GM21526 (cell line): ENCODE results near the gene CARMIL1.
A peak's percentile ranks its signal among the peaks of the same experiment; 100 is the strongest.

Source experiments
- ATAC-seq: cut with Tn5 transposase; IDR thresholded peaks from one replicate; pipeline ENCODE4 v1.9.1; 2021; ENCODE audit warnings: moderate library complexity; ENCODE audit not compliant: unreplicated experiment, low FRiP score

Gene CARMIL1

GRCh38 chr6:25278914-25279747 is at the start of gene CARMIL1:
CARMIL1 (plus strand) TSS chr6:25279374; CDS start chr6:25279796, 422 bp downstream.
- ATAC-seq = peak; percentile 67

DNA sequence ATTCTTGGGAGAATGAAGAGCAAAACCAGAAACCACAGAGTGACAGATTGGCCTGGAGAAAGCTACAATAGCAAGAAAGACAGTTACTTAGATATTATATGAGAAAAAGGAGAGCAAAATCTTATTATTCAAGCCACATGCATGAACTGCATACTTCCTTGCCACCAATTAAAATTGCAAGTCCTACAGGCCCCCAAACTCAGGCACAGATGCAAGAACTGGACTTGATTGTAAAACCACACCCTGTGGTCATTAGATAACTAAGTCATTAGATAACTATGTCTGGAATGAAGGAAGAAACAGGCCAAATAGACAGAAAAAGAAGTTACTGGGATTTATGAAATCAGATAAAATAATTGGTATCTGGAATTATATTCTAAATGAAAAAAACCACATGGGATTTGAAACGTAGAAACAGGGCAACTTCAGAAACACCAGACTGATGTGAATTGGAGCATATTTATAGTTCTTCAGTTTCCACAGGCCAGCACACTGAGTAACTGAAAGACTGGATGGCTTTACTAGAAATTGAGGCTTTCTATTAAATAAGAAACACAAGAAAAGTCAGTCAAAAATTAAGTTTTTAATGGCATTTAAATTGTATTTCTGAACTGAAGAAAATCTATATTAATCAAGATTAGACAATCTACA is 49.4 kb upstream of the CARMIL1 start:
- ATAC-seq = no peak

- no peak for ATAC-seq
Observed at GRCh38 chr6:25232479-25232878, 46.7 kb upstream of the CARMIL1 start.

DNA sequence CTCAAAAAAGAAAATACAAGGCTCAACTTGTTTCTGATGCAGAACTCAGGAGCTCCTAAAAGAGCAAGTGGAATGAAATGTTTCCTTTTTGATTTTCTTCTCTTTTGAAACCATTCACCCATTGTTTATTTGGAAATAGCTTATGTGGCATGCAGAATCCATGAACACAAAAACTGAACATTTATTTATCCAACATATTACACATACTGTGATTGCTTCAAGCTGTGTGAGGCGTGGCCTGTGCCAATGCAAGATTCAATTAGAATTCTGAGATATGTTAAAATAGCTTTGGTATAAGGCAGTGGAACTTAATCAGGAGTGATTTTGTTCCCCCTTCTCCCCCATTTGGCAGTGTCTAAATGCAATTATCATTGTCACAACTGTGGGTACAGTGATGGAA is 45.9 kb upstream of the CARMIL1 start:
- no peak for ATAC-seq

DNA sequence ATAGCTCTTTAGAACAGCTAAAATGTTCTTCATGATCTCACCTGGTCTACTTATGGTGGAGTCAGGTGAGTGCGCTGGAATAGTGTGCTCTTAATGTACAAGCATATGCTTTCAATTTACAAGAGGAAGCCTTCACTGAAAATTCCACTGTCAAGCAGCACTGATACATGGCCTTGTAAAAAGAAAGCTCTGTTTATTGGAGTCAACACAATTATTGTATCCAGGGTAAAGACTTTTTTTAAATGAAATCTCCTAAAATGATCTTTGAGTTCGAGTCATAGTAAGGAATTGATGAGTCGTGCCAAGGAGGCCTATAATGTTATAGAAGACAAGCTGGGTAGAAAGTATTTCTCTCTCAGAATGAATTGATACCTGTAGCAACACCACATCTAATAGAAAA is 41.6 kb upstream of the CARMIL1 start:
- no peak for ATAC-seq

DNA sequence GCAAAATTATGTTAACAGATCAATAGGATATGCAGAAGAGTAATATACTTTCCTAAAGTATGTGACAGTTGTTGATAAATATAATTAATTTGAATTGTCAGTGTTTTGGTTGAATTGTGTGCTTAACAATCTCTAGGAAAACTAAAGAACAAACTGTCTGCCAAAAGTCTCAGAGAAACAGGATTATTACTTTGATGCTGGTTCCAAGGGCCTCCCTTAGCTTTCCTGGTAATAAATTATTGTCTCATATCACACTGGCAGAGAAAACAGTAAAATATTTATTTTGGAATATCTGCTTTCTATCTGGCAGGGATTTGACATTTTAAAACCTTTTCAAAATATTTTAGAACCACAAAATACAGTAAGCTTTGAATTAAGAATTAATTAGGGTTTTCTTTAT is 40.1 kb upstream of the CARMIL1 start:
- ATAC-seq = no peak

DNA sequence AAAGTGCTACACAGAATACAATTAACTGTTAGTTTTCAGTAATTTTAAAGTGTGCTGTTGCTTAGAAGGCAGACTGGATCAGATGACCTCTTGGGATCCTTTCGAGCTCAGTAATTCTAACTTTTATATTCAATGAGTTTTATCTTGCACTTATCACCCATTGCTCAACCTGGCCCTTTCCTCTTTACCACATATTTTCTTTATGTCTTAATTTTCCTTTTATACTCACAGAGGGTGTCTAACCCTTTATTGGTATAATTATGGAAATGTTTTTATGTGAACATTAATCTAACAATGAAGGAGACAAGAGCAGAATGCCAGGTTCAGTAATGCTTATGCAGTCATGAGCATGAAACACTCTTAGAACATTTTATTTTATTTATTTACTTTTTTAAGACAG is 39.7 kb upstream of the CARMIL1 start:
- no peak for ATAC-seq

DNA sequence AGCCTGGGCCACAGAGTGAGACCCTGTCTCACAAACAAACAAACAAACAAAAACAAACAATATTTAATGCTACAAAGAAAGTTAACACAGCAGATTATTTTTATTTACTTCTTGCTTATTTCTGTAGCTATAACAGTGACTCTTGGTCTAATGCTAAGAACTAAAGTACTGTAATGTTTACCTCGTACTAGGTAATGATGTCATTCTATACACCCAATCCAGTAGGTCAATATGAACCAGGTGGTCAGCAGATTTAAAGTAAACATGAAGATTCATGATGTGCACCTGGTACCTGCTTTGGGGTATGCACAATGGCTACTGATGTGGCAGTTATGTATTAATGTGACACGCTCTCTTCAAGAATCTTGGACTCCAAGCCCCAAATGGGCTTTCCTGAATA is 36.6 kb upstream of the CARMIL1 start:
- ATAC-seq = no peak

DNA sequence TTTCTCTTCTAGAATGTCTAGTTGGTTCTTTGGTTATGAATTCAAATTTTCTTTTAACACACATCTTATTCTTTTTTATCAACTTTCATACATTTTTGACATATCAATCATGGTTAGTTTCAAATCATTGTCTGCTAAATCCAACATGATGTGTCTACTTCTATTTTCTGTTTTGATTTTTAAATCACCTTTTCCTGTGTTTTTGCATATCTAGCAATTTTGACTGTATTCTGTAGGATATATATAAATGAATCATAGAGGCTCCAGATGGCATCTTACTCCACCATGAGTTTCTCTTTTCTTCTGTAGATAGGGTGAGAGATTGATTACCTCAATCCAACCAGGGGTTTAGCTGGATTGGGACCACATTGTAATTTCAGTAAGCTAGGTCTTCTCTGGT is 34.3 kb upstream of the CARMIL1 start:
- ATAC-seq = no peak

- no peak for ATAC-seq
Observed at GRCh38 chr6:25248123-25248522, 31.1 kb upstream of the CARMIL1 start.

DNA sequence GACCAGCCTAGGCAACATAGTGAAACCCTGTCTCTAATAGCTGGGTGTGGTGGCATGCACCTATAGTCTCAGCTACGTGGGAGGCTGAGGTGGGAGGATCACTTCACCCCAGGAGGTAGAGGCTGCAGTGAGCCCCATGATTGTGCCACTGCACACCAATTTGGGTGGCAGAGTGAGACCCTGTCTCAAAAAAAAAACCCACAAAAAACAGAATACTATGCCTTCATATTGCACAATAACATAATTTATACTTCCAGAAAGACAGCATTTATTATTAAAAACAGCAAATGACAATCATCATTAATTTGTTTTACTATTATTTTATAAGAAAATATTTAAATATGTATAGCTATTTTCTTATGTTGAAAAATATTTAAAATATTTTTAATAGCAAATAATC is 30.0 kb upstream of the CARMIL1 start:
- ATAC-seq = no peak

GRCh38 chr6:25250878-25251277 is 28.3 kb upstream of the CARMIL1 start:
- peak; percentile 70 for ATAC-seq

- ATAC-seq = no peak
Observed at GRCh38 chr6:25251426-25251825, 27.7 kb upstream of the CARMIL1 start.

DNA sequence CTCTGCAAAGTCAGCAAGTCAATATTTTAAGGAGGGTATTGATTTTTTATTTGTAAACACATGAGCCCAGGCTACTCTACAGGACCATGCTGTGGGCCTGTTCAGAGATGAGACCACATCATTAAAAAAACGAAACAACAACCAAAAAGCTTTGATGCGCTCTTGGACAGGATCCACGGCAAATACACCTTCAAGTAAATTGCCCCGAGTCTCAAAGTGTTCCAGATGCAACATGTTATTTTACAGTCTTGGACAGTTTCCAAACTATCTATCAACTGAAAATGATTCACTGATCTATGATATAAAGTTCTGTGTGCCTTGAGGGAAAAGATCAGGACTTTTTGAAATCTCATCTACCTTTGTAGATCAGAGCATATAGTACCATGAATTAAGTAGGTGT is 25.8 kb upstream of the CARMIL1 start:
- no peak for ATAC-seq

- ATAC-seq = no peak
Observed at GRCh38 chr6:25254671-25255070, 24.5 kb upstream of the CARMIL1 start.

DNA sequence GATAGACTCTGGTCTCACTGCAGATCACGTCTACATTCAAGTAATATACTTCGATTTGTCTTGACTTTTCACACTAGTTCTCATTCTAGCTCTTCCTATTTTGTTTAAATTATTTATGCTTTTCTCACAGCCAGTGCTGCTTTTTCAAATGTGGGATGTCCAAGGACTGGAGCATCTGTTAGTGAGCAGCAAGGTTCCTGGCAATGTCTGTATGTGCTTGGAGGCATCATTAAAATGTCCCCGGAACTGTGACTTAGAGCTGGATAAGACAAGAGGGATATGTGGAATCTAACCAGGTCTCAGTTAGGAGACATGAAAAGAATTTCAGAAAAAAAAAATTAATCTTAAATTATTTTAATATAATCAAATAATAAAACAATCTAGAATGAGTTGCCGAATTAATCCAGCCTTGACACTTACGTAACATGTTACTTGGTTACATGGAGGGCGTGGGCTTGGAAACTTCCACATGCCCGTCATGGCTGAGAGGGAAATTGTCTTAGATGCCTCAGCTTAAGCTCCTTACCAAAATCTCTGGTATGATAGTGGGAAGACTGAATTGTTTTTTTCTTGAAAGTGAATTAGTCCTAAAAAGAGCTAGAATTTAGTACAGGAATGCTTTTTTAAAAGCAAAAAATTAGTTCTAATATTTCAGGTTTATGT is 21.4 kb upstream of the CARMIL1 start:
- ATAC-seq = no peak

DNA sequence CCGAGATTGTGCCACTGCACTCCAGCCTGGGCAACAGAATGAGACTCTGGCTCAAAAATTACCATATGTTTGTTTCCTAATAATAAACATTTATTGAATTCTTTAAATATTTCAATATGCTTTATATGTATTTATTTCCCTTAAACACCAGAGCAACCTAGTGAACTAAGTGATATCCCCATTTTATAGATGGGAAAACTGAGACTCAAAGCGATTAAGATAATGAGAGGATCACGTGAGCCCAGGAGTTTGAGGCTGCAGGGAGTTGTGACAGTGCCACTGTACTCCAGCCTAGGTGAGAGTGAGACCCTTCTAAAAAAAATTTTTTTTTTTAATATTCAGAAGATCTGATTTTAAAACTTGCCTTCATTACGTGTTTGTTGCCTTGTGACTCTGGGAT is 19.4 kb upstream of the CARMIL1 start:
- no peak for ATAC-seq

- ATAC-seq = no peak
Observed at GRCh38 chr6:25263657-25264056, 15.5 kb upstream of the CARMIL1 start.

DNA sequence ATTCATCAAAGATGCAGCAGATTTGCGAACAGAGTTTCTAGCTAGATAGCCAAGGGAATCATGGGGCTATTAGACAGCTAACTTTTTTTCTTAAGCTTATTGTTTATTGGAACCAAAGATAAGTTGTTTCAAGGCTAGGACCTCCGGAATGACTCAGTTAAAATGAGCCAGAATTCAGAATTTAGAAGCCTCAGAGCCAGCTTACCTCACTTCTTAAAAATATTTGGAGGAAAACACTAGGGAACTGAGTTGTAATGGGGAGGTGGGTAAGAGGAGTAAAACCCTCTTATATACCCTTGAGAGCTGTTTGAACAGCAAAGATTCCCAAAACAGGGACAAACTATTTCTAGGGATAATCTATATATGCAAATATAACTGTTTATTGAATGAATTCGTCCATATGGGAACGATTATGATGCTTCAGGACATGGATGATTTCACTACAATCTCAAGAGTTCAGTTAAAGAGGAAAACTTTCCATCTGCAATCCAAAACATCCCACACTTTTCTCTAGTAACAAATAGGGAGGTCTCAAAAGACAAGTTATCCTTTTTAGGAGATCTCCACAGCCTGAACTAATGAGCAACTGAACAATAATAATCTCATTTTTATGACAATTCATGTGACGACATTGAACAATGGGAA is 12.6 kb upstream of the CARMIL1 start:
- ATAC-seq = no peak

DNA sequence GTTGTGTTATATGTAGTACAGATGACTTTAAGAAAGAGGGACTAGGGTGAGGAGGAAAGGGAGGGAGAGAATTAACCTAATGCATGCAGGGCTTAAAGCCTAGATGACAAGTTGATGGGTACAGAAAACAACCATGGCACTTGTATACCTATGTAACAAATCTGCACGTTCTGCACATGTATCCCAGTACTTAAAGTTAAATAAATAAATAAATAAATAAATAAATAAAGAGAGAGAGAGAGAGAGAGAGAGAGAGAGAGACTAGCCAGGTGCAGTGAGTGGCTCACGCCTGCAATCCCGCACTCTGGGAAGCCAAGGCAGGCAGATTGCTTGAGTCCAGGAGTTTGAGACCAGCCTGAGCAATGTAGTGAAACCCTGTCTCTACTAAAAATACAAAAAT is 11.5 kb upstream of the CARMIL1 start:
- ATAC-seq = no peak

- no peak for ATAC-seq
Observed at GRCh38 chr6:25270559-25270958, 8.6 kb upstream of the CARMIL1 start.
